K562 (cell line): ENCODE data around the gene KLHL12. TPM values are rescaled to one million over a fixed set of nuclear protein-coding genes. Genes with fewer than 3 reads are reported as not detected.

ENCODE experiments used
- ATF6 ChIP-seq: sonication (generic); formaldehyde crosslinking; IDR thresholded peaks from 2 replicates; pipeline ENCODE4 v1.4.0; 2020; ENCODE audit warnings: mild to moderate bottlenecking, missing genetic modification reagents
- BACH1 ChIP-seq: fragments of 200-800 bp; sonication (Bioruptor generic); IDR thresholded peaks from 2 replicates; pipeline ENCODE4 v1.6.1; 2016; ENCODE audit warnings: missing genetic modification characterization, missing compliant biosample characterization
- BDP1 ChIP-seq: IDR thresholded peaks from 3 replicates; pipeline ENCODE4 v1.6.1; 2011; ENCODE audit not compliant: insufficient read length, insufficient read depth
- BRF2 ChIP-seq: IDR thresholded peaks from 3 replicates; pipeline ENCODE4 v1.6.1; 2011; ENCODE audit warnings: borderline replicate concordance, mild to moderate bottlenecking; ENCODE audit not compliant: insufficient read length, insufficient read depth
- CREB3L1 ChIP-seq: fragments of 450-650 bp; IDR thresholded peaks from 2 replicates; pipeline ENCODE4 v1.6.1; 2014; ENCODE audit warnings: low read depth, mild to moderate bottlenecking, moderate library complexity, borderline replicate concordance
- E2F4 ChIP-seq: sonication (generic); formaldehyde crosslinking; IDR thresholded peaks from 2 replicates; pipeline ENCODE4 v1.8.0; 2022; ENCODE audit warnings: mild to moderate bottlenecking, low read depth, missing genetic modification reagents
- ID3 ChIP-seq, 2 experiments: fragments of 250-450 bp in 1 of 2; fragments of 450-650 bp in 1 of 2; sonication (Bioruptor Pico) in 1 of 2; IDR thresholded peaks; 2 replicates each; pipeline versions ENCODE4 v1.6.1 to v1.8.0; 2016 to 2021; ENCODE audit warnings: mild to moderate bottlenecking in 2 of 2, moderate library complexity in 2 of 2, missing compliant biosample characterization in 1 of 2, missing genetic modification characterization in 1 of 2
- NFATC3 ChIP-seq: fragments of 450-650 bp; IDR thresholded peaks from 2 replicates; pipeline ENCODE4 v1.6.1; 2017; ENCODE audit warnings: mild to moderate bottlenecking
- NR2F6 ChIP-seq: fragments of 450-650 bp; formaldehyde crosslinking; IDR thresholded peaks from 2 replicates; pipeline ENCODE4 v1.4.0; 2020; ENCODE audit warnings: mild to moderate bottlenecking
- OTX1 ChIP-seq: fragments of 450-650 bp; formaldehyde crosslinking; IDR thresholded peaks from 2 replicates; pipeline ENCODE4 v1.4.0; 2022; ENCODE audit warnings: mild to moderate bottlenecking
- PCBP1 ChIP-seq: fragments of 200-400 bp; formaldehyde crosslinking; IDR thresholded peaks from 2 replicates; pipeline ENCODE4 v1.6.1; 2018; ENCODE audit warnings: mild to moderate bottlenecking, low read depth, low read length; ENCODE audit not compliant: poor library complexity, severe bottlenecking
- RNF2 ChIP-seq: sonication (generic); IDR thresholded peaks from 2 replicates; pipeline ENCODE4 v1.6.1; 2016
- SREBF1 ChIP-seq: fragments of 150-350 bp; IDR thresholded peaks from 2 replicates; pipeline ENCODE4 v1.6.1; 2014; ENCODE audit warnings: antibody characterized with exemption, low read depth, low read length, borderline replicate concordance
- TARDBP ChIP-seq: fragments of 450-650 bp; IDR thresholded peaks from 2 replicates; pipeline ENCODE4 v1.6.1; 2016
- ZBTB8A ChIP-seq: fragments of 450-650 bp; IDR thresholded peaks from 2 replicates; pipeline ENCODE4 v1.6.1; 2018; ENCODE audit warnings: mild to moderate bottlenecking, moderate library complexity; ENCODE audit not compliant: partially characterized antibody
- ZNF280B ChIP-seq: fragments of 250-450 bp; sonication (Bioruptor Pico); IDR thresholded peaks from 2 replicates; pipeline ENCODE4 v1.5.1; 2021; ENCODE audit warnings: mild to moderate bottlenecking
- ZNF316 ChIP-seq: fragments of 450-650 bp; IDR thresholded peaks from 2 replicates; pipeline ENCODE4 v1.6.1; 2016
- ZNF398 ChIP-seq: fragments of 250-450 bp; sonication (Bioruptor Pico); IDR thresholded peaks from 2 replicates; pipeline ENCODE4 v1.8.0; 2021; ENCODE audit warnings: moderate library complexity, mild to moderate bottlenecking, inconsistent platforms
- polyA plus RNA-seq, 8 experiments: library from polyadenylated mRNA; depleted of rRNA in 4 of 8; stranded (reverse) in 5 of 8; unstranded in 3 of 8; fragments of >200 nt; fragmentation: Nextera tagmentation in 2 of 8; fragmentation: Illumina TruSeq in 1 of 8; extraction: Ambion mirVana in 2 of 8; extraction: Trizol in 1 of 8; gene quantifications; 2 replicates each; pipeline versions ENCODE4 v1.2.1 to v1.2.3, GENCODE V29; 2011 to 2014; ENCODE audit warnings: inconsistent platforms in 1 of 8, missing spikeins in 1 of 8
- total RNA-seq, 7 experiments: library from RNA; depleted of rRNA in 6 of 7; stranded (reverse); fragments of >200 nt in 6 of 7; fragmentation: Illumina TruSeq in 2 of 7; extraction: Trizol in 2 of 7; gene quantifications; 2 replicates each; pipeline versions ENCODE4 v1.2.1 to v1.2.3, GENCODE V29; 2011 to 2021; ENCODE audit warnings: low replicate concordance in 1 of 7

The KLHL12 gene
- total and polyA plus RNA-seq, 9 of the 15 experiments (the other 6 are each of a cell fraction or from before 2014, with no cell fraction given), result 23.1 to 85.1 (median 35.0) TPM

GRCh38 chr1:202944438-202944921 is 17.4 kb upstream of the KLHL12 start (continued):
- no peak for TF ChIP-seq BRF2
- no peak for TF ChIP-seq ATF6 (CRISPR knock-in tag)
- no peak for TF ChIP-seq NR2F6 (CRISPR knock-in tag)
- no peak for TF ChIP-seq ID3 (CRISPR knock-in tag; IDR thresholded peaks at IDR 0.05)
- no peak for TF ChIP-seq ID3 (tag; IDR thresholded peaks at IDR 0.05)
- TF ChIP-seq ZBTB8A, result no peak
- TF ChIP-seq ZNF280B, result no peak
- TF ChIP-seq NFATC3, result 0 out of 2 replicates have a peak, but pooled peaks have one; percentile 18
- TF ChIP-seq E2F4 (CRISPR knock-in tag), result no peak
- TF ChIP-seq CREB3L1, result no peak; the same call in 1 of the 2 replicates
- no peak for TF ChIP-seq TARDBP
- no peak for TF ChIP-seq SREBF1
- TF ChIP-seq OTX1, result no peak
- TF ChIP-seq PCBP1, result no peak
- no peak for TF ChIP-seq BDP1
- no peak for TF ChIP-seq RNF2
- TF ChIP-seq ZNF398 (CRISPR knock-in tag), result no peak
- TF ChIP-seq BACH1 (tag), result no peak
- no peak for TF ChIP-seq ZNF316
